Measurements from ENCODE around the gene HECTD2. TPM values are rescaled to one million over a fixed set of nuclear protein-coding genes. Genes with fewer than 3 reads are reported as not detected.
"Not testable (repeated sequence)": the region's sequence is repeated elsewhere in the genome, so short reads cannot be mapped to it uniquely, and the experiment has no call there.

HECTD2 gene, protein sequence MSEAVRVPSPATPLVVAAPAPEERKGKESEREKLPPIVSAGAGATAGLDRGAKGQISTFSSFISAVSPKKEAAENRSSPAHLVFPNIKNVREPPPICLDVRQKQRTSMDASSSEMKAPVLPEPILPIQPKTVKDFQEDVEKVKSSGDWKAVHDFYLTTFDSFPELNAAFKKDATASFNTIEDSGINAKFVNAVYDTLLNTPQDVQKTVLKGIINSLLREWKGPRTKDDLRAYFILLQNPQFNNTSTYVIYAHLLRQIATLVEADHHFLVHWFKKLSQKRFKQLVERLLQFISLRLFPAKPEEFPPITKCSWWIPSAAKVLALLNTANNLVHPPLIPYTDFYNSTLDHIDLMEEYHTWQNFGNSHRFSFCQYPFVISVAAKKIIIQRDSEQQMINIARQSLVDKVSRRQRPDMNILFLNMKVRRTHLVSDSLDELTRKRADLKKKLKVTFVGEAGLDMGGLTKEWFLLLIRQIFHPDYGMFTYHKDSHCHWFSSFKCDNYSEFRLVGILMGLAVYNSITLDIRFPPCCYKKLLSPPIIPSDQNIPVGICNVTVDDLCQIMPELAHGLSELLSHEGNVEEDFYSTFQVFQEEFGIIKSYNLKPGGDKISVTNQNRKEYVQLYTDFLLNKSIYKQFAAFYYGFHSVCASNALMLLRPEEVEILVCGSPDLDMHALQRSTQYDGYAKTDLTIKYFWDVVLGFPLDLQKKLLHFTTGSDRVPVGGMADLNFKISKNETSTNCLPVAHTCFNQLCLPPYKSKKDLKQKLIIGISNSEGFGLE
- 19.5 and 20.5 TPM in 2 replicates for polyA plus RNA-seq (2014; cell fraction: cytosol; rRNA removed)
- 40.3 and 45.1 TPM in 2 replicates for polyA plus RNA-seq (2014; cell fraction: nucleus; rRNA removed)

DNA sequence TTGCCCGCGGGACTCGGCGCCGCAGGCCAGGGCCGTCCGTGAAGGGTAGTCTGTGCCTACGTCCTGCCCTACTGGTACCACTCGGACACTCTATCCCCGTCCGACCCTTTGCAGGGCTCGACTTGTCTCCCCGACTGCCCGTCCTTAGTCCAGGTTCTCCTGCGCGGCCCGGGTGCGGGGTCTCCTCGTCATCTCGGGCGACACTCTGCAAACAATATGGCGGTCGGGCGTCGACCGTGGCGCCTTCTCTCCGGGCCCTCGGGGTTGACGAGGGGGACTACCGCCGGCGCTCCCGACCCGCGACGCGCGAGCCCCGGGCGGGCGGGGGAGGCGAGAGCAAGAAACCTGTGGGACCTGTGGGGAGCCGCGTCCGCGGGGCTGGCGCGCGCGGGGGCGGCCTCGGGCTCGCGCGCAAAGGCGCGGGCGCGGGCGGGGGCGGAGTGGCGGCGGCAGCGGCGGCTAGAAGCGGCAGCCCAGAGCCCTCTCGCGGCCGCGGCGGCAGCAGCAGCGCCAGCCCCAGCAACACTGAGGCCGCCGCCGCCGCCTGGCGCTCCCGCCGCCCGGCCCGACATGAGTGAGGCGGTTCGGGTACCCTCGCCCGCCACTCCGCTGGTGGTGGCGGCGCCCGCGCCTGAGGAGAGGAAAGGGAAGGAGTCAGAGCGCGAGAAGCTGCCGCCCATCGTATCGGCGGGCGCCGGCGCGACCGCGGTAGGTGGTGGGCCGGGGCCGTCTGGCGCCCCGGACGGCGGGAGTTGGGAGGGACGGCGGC, at the start of gene HECTD2:
Gene HECTD2 (plus strand): TSS at position 476 of the 769 bp plus-strand sequence. CDS start 95 bp downstream, at position 571.
- DNase-seq (ENCODE audit: low spot score), result peak; percentile 79

- no peak for DNase-seq (ENCODE audit: low spot score)
Measured at GRCh38 chr10:91360461-91360860, 49.7 kb upstream of the HECTD2 start.

GRCh38 chr10:91365519-91365918, 44.6 kb upstream of the HECTD2 start:
- not testable (repeated sequence) for DNase-seq (ENCODE audit: low spot score)

DNA sequence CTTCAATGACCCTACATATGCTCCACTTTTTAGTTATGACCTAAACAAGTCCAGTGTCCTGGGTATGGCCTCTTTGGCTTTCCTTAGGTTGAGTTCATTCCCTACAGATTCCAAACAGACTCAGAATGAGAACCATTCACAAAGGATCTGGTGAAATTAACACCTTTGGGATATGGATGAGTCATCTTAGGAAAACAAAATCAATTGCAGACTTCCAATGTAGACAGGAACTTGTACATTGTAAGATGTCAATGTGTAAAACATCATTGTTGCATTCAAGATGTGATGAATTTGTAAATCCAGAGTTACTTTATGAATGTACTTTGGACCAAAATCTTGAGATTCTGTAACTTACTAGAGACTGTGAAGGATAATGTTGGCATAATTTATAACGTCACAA, 43.4 kb upstream of the HECTD2 start:
- DNase-seq (ENCODE audit: low spot score), result no peak

GRCh38 chr10:91367127-91367531, 43.0 kb upstream of the HECTD2 start:
- DNase-seq (ENCODE audit: low spot score), result no peak

DNA sequence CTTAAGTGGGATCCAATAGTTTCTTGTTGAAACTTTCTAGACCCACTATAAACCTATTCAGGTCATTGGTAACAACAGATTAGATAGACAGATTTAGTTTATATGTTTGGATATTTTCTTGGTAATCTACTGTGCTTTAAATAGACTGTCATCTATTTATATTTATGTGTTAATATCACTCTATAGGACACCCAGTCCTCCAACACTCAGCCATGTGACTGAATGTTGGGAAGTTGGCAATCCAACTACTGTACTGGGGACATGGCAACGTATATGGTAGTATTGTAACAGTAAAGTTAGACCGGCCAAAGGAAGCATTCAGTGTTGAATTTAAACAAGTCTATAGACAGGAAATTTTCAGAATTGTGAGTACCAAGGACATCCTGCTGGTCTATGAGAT, 42.6 kb upstream of the HECTD2 start:
- no peak for DNase-seq (ENCODE audit: low spot score)

GRCh38 chr10:91369978-91370589, 40.1 kb upstream of the HECTD2 start:
- not testable (repeated sequence) for DNase-seq (ENCODE audit: low spot score)

- DNase-seq (ENCODE audit: low spot score), result no peak
Measured at GRCh38 chr10:91374052-91374451, 36.1 kb upstream of the HECTD2 start.

DNA sequence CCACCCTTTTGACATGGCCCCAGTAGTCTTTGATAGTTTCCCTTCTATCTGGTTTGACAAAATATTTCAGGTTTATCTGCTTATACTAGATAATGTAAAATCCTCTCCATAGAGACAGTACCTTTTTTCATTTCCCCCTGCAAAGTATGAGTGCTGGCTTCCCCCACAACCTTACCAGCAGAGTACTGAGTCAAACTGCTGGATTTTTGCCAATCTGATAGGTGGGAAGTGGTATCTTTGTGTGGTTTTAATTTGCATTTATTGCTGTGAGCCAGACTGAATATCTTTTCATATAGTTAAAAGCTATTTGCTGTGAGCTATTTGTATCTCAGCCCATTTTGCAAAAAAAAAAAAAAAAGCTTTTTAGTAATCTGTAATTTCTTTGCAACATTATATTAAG, 32.1 kb upstream of the HECTD2 start:
- no peak for DNase-seq (ENCODE audit: low spot score)

DNA sequence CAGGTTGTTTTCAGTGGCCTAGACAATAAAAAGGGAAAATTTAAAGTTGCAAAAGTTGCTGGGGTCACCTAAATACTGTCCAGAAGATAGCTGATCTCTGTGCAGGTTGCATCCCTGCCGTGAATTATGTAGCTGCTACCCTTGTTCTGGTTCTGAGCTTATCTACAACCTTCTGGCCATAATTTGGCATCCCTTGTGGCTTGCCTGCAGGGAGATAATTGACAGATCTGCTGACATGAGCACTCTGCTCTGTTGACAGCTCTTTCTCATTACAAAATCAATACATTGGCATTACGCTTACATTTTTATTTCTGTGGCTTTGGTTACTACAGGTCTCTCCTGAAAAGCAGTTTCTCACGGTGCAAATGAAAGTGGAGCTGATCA, 29.3 kb upstream of the HECTD2 start:
- no peak for DNase-seq (ENCODE audit: low spot score)

- peak; percentile 97 for DNase-seq (ENCODE audit: low spot score)
Measured at GRCh38 chr10:91381257-91381891, 28.8 kb upstream of the HECTD2 start.

DNA sequence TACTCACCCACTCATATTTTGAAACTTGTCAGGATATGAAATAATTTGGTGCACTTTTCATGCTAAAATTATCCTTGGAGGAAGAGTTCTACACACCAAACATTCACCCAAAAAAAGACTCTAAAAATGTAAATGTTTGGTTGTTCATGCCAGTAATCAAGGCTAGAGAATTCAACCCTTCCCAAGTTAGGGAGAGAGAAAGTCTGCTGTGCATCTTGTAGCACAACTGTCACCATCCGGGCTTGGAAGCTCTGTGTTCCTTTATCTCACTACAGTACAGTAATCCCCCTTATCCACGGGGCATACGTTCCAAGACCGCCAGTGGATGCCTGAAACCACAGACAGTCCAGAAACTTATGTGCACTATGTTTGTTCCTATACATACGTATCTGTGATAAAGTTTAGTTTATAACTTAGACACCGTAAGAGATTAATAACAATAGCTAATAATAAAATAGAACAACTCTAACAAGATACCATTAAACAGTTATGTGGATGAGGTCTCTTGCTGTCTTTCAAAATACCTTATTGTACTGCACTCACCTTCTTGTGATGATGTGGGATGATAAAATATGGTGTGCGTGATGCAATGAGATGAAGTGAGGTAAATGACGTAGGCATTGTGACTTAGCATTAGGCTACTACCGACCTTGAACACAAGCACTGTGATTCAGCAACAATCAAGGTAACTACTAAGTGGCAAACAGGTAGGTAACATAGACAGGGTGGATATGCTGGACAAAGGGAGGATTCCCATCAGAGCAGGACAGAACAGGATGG, 24.6 kb upstream of the HECTD2 start:
- no peak for DNase-seq (ENCODE audit: low spot score)

DNA sequence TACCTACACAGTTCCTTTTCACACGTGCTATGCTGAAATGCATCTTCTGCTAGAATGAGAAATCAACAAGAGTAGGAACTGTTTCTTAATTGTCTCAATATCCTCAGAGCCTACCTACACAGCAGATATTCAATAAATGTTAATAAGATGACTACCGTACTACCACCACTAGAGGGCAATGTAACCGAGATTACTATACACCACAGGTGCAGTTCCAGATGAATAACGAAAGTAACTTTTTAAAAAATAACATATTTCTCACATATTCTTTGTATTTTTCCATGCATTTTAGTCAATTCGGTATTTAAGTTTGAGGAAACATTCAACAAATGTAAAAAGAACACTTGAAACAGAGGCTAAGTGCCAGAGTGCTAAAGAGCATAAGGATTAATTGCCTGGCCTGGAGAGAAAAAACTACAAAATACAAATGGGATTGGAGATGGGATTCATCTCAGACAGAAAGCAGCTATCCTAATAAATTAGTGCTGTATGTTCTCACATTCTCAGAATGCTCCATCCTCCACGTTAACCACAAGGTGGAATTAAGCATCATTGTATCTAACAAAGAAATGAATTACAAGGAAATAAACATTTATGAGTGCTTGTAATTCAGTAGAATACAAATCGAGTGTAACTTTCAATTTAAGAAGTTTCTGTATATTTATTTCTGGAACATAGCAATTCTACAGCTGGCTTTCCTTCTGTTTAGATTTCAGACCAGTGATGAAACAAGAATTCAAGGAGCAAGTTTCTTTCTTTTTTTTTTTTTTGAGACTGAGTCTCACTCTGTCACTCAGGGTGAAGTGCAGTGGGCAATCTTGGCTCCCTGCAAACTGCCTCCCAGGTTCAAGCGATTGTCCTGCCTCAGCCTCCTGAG, 20.3 kb upstream of the HECTD2 start:
- DNase-seq (ENCODE audit: low spot score), result peak; percentile 56

GRCh38 chr10:91390513-91390825, 19.7 kb upstream of the HECTD2 start:
- not testable (repeated sequence) for DNase-seq (ENCODE audit: low spot score)

GRCh38 chr10:91391920-91392319, 18.2 kb upstream of the HECTD2 start:
- no peak for DNase-seq (ENCODE audit: low spot score)

DNA sequence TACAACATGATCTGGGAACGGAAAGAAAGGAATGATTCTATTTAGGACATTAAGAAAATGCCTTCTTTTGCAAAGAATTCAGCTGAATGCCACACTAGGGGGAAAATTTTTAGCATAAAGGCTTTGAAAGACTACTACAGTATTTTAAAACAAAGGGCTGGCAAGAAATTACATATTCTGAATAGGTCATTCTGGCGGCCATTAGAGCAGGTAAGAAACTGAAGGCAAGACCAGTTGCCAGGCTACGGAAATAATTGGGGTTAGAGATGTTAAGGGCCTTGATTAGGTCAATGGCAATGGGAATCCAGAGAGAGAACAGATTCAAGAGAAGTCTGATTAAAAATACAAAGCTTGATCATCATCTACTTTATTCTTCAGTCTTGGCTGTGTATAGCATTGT, 3.8 kb upstream of the HECTD2 start:
- no peak for DNase-seq (ENCODE audit: low spot score)

DNA sequence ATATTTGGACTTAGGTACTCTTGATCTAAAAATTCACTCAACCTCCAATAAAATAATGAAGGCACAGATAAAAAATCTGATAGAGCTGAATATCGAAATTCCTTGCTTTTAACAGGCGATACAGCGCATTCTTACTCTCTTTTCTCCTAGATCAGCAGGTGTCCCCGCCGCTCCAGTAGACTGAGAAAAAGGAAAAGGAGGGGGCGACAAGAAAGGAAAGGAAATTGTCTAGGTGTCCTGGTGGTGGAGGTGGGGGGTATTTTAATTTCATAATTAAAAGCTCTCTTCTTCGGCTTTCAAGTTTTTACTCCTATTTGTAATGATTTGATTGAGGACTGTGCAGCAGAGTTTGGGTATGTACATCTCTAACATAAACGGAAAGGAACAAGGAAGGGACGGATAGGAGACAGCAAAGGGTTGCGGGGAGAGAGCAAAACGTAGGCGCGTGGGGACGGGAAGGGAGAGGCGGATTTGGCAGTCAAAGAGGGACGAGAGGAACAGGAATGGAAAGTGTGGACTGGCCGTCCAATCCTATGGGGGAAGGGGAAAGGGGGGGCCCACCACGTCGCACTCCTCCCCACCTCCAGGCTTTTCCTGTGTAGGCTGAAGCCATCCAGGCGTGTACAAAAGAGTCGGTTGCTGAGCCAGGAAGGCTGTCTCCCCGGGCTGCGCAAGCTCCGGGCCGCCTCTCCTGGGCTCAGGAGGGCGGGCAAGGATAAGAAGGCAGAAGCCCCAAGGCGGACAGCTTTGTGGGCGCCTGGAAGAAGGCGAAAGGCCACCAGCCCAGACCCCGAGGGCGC, 875 bp upstream of the HECTD2 start:
- DNase-seq (ENCODE audit: low spot score), result peak; percentile 82

DNA sequence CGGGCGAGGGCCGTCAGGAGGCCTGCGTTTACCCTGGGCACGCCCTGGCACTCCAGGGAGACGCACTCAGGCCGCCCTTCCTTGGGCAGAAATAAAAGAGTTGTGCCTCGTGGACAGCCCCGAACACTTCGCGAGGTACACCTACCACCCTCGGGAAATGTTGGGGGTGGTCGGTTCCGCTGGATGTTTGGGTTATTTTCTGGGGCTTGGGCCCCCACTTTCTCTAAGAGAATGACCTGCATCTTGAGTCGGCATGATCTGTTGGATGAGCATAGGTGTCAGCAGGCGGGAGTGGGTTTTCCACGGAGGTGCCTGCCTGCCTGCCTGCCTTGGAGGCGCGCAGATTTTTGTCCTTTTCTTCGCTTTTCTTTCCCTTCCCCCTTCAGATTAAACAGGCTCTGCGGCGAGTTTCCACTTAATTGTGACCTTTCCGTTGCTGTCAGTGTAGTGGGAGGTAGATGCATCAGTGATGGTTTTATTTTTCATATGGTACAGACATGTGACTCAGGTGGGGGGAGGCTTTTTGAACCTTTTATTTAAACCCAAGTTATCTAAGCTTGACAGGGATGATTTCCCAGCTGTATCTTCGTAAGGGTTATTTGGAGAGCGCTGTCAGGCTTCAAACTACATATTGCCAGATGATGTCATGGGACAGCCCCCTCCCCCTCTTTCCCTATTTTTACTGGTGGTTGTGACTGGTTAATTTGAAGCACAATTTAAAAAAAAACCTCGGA, 661 bp downstream of the HECTD2 start:
- peak; percentile 60 for DNase-seq (ENCODE audit: low spot score)

All from SK-N-DZ (cell line).